Measurements from ENCODE around the gene GCN1.

GCN1 gene

DNA sequence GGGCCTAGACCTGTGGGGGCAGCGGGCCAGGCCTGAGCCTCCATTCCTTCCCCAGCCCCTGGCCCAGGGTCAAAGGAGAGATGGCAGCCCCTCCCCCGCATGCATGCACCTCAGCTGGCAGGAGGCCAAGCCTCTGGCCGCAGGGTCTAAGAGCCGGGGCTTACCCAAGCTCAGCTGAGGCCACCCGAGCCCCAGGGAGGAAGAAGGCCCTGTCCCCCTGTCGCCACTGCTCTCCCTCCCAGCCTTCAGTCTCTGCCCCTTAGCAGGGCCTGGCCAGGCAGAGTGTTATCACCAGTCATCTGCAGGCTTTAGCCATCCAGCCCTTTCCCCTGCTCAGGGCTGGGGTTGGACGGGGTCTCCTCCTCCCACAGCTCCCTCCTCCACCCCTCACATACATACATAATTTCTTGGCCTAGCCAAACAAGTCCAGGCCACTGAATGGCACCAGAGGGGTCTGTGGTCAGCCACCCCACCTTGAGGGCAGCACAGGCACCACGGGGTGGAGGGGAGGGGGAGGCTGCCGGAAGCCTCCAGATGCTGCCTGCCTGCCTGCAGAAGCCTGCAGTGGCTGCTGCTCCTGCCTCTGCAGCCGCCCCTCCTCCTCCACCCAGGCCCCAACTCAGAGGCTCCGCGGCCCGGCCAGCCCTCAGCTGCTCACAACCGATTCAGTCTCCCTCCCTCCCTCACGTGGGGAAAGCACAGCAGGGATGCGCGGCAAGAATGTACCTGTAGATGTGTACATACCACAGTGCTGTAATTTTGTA is 100.7 kb downstream of the GCN1 start:
- no peak for DNase-seq (ENCODE audit: low read depth, low spot score)

DNA sequence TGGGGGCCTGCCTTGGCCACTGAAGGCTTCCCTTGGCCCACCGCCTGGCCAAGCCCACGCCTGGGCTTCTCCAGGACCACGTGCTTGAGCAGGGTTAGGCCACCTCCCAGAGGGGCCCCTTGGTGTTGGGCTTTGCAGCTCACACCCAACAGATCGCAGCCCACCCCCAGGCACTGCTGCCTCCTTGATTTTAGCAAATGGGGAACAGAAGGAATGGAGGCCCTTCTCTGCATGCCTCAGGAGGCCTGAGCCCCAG is 101.3 kb downstream of the GCN1 start:
- DNase-seq (ENCODE audit: low read depth, low spot score), result no peak

GRCh38 chr12:120092551-120093335 is 101.8 kb downstream of the GCN1 start:
- DNase-seq (ENCODE audit: low read depth, low spot score), result no peak

- DNase-seq (ENCODE audit: low read depth, low spot score), result no peak
Measured at GRCh38 chr12:120091371-120092090, 103.0 kb downstream of the GCN1 start.

- no peak for DNase-seq (ENCODE audit: low read depth, low spot score)
Measured at GRCh38 chr12:120090626-120091295, 103.8 kb downstream of the GCN1 start.

GRCh38 chr12:120090206-120090605 is 104.3 kb downstream of the GCN1 start:
- no peak for DNase-seq (ENCODE audit: low read depth, low spot score)

GRCh38 chr12:120089796-120090195 is 104.7 kb downstream of the GCN1 start:
- DNase-seq (ENCODE audit: low read depth, low spot score), result no peak

DNA sequence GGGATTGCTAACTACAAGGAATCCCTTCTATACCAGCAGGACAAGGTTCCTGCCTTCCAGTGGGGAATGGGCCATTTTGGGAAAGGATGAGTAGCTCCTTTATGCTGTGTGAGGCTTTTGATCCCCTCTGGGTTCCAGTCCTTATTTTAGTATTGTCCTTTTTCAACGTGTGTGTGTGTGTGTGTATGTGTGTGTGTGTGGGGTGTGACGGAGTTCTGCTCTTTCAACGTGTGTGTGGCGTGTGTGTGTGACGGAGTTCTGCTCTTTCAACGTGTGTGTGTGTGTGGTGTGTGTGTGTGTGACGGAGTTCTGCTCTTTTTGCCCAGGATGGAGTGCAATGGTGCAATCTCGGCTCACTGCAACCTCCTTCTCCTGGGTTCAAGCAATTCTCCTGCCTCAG is 105.4 kb downstream of the GCN1 start:
- DNase-seq (ENCODE audit: low read depth, low spot score), result no peak

DNA sequence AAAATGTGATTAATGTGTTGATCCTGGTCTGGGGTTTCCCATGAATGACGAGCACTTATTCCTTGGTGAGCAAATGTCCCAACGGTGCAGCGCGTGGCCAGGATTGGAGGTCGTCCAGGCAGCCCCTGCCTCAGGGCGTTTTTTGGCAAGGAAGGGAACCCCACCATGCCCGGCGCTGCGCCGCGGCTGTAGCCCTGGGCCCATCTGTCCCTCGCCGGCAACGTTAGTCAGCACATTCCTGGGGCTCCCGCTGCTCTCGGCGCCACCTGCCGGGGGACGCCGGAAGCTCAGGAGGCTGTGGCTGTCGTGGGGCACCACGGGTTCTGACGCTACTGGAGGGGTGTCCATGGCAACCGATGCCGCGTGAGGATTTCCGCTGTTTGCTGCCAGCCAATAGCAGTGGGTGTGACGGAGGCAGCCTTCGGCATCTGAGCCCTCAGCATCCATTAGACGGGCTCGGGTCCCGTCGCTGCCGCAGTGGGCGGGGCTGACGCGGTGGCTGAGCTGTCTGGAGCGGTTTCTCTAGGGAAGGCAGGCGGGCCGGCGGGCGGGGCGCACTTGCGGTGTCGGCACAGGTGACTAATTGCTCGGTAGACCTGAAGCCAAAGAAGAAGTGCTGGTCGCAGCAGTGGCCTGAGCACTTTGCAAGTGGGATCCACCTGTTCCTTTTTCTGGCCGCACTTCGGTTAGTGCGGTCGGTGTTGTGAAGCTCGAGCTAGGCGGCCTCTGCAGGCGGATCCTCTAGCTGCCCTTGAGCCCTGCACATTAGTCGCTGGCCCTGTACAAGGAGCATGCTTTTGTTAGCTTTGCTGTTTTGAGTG is 107.5 kb downstream of the GCN1 start:
- peak; percentile 90 for DNase-seq (ENCODE audit: low read depth, low spot score)

DNA sequence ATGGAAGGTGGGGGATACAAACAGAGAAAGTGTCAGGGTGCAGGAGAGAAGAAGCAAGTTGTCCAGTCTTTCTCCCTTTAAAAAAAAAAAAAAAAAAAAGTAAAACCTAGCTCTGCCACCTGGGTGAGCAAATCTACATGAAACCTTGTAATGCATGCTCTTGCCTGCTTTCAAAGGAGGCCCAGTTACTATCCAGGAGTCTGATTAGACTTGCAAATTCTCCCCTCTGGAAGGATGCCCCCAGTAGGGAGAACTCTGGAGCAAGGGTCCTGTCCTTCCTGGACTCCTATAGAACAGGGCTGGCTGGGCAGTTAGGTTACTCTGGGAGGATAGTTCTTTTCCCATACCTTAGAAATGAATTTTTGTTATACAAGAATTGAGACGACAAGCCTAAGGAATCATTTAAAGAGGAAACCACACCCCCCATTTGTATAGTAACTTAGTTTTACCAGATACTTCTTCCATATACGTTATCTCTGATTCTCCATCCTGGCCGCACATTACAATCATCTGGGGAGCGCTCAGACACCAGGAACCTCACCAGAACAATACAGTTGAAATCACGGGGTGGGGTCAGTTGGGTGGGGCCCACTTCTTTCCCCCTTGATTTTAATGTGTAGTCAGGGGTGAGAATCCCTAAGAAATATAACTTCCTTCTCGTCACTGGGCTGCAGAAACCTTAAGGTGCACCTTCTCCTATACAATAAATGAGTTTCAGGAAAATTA is 108.4 kb downstream of the GCN1 start:
- no peak for DNase-seq (ENCODE audit: low read depth, low spot score)

GRCh38 chr12:120081641-120082040 is 112.9 kb downstream of the GCN1 start:
- DNase-seq (ENCODE audit: low read depth, low spot score), result no peak

- DNase-seq (ENCODE audit: low read depth, low spot score), result no peak
Measured at GRCh38 chr12:120079411-120080400, 114.8 kb downstream of the GCN1 start.

DNA sequence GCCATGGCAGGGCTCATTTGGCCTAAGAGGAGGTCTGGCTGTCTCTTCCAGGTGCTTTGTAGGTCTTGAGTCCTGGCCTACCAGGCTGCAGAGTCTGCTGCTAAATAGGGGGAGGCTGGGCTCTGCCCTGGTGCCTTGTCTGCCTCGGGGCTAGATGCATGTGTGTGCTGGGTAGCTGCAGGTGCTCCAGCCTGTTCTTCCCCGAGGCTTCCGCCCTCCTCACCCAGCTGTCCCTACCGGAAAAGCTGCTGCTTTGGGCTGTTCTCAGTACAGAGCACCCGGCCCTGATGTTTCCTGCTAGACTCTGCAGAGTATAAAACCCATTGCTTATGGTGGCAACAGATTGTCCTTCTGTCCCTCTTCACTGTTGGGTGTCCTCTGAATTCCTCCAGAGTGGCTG is 115.6 kb downstream of the GCN1 start:
- DNase-seq (ENCODE audit: low read depth, low spot score), result no peak

- no peak for DNase-seq (ENCODE audit: low read depth, low spot score)
Measured at GRCh38 chr12:120077260-120077659, 117.3 kb downstream of the GCN1 start.
